ENCODE measurements around the gene PLA2G4C.

Gene PLA2G4C

GRCh38 chr19:48110350-48110966 lies at the start of gene PLA2G4C:
Gene PLA2G4C, minus strand, starts transcription at chr19:48110817. Its CDS starts 4,288 bp downstream, at chr19:48106529.
- peak; percentile 56 for DNase-seq (ENCODE audit: low read depth)

DNA sequence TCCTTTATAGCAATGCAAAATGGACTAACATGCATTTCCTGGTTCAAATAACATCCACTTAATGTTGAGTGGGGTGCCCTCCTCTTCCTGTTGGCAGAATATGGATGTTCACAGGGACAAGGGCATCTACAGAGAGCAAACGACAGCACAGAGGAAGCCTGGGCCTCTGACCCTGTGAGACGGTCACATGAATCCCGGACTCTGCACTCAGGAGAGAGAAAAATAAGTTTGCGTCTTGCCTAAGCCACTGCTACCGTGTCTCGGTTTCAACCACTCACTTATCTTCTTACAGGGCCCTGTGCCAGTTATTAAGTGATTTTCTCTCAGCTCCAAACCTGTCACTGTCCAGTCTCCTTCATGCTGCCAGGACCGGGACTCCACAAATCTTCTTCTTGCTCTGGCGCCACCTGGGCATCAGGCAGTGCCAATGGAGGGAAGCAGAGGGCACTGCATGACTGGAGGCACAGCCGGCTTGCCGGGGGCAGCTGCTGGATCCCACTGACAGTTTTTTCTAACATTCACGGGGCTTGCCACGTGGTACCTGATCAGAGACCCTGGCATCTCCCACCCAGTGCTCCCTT lies 47.7 kb upstream of the PLA2G4C start:
- no peak for DNase-seq (ENCODE audit: low read depth)

DNA sequence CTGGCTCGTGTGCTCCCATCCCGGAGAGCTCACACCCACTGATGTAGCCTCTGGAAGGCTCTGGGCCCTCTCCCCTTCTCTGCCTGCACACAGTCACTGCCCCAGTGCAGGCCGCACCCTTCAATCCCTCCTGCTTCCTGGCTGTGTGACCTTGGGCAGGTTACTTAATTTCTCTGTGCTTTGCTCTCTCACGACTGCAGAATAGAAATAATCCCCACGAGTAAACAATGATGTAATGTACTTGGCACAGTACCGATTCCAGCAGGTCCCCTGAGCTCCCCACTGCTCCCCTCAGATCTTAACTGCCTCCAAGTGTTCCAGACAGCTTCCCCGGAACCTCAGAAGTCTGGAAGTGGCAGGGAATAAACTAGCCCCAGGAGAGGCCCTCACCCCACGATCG lies 43.4 kb upstream of the PLA2G4C start:
- DNase-seq (ENCODE audit: low read depth), result no peak

GRCh38 chr19:48152551-48152950 lies 41.9 kb upstream of the PLA2G4C start:
- no peak for DNase-seq (ENCODE audit: low read depth)

GRCh38 chr19:48149430-48149829 lies 38.8 kb upstream of the PLA2G4C start:
- no peak for DNase-seq (ENCODE audit: low read depth)

GRCh38 chr19:48148576-48148975 lies 38.0 kb upstream of the PLA2G4C start:
- DNase-seq (ENCODE audit: low read depth), result no peak

DNA sequence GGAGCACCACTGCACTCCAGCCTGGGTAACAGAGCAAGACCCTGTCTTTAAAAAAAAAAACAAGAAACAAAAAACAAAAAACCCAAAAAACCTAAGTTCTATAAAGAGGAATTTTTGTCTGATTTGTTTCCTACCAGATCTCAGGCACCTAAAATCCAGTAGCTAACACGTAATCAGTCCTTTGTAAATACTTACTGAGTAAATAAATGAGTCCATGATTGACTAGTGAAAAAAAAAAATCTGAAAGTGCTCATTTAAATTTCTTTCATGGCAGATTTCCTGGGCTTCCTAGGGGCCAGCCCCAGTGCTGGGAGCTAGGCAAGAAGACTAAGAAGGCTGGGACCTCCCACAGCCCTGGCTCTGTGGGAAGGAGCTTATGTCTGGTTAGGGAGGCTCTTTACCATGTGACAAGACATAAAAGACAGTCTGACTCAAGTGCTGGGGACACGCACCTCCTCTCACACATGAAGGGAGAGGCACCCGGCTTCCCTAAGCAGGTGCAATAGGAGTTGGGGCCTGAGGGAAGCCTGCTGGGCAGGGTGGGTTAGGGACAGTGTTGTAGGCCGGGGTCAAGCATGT lies 37.1 kb upstream of the PLA2G4C start:
- no peak for DNase-seq (ENCODE audit: low read depth)

DNA sequence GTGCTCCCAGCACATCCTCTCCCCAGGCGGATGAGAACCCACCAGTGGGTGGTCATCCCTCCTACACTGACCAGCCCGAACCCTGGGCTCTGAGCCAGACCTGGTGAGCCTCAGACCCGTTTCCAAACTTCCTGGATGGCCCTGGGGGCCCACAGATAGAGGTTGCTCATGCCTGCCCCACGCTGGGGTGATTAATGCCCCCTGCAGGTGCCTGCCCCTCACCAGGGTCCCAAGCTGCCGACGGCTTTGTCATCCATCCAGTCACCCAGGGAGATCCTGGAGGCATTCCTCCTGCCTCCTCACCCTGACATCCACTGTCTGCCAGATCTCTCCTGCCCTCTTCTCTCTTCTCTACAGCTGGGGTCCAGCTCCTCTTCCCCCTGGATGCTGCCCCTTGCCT lies 28.4 kb upstream of the PLA2G4C start:
- DNase-seq (ENCODE audit: low read depth), result no peak

DNA sequence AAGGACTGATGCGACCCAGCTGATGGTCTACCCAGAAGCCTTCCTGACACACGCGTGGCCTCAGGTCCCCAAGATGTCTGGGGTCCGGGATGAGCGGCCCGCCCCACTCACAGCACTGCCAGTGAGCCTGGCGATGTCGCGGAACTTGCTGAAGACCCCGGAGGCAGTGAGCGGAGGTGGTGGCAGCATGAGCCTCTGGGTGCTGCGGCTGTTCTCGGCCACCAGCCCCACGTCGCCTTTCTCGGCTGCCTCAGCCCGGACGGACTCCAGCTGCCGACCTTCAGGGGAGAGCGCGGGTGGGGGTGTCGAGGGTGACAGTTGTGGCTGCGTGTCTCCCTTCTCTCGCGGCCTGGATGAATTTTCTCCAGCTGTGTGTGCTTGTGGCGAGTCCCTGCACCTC lies 26.8 kb upstream of the PLA2G4C start:
- no peak for DNase-seq (ENCODE audit: low read depth)

DNA sequence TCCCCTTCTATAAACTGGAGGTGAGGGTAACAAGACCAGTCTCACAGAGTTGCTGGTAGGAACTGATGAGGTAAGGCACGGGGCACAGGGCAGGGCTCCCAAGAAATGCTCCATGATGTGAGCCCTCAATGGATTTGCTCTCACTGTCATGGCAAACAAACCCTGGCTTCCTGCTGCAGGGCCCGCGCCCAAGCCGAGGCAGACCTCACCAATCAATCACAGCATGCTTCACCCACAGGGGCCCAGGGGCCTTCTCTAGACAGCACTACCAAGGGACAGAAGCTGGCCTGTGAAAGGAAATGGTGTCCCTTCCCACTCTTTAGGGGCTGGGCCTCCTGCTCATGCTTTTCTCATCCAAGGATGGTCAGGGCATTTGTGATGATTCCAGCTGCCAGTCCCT lies 25.9 kb upstream of the PLA2G4C start:
- no peak for DNase-seq (ENCODE audit: low read depth)

GRCh38 chr19:48135411-48135810 lies 24.8 kb upstream of the PLA2G4C start:
- DNase-seq (ENCODE audit: low read depth), result no peak

DNA sequence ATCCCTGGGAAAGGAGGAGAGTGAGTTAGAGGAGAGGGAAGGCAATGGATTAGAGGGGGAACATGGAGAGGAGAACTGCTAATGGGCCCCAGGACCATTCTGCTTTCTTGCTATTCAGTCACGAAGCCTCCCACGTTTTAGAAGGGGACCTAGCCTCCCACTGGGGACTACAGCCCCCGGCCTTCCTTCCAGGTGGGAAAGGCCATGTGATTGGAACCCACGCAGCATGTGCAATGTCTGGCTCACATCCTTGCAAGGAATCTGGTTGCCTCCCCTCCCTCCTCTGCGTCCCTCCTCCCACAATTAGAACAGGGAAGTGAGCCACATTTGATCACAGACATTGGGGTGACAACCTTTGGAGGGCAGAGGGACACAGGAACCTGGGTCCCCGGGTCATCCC lies 22.5 kb upstream of the PLA2G4C start:
- no peak for DNase-seq (ENCODE audit: low read depth)

- DNase-seq (ENCODE audit: low read depth), result no peak
These were observed 16.9 kb upstream of the PLA2G4C start for GRCh38 chr19:48127561-48127960.

DNA sequence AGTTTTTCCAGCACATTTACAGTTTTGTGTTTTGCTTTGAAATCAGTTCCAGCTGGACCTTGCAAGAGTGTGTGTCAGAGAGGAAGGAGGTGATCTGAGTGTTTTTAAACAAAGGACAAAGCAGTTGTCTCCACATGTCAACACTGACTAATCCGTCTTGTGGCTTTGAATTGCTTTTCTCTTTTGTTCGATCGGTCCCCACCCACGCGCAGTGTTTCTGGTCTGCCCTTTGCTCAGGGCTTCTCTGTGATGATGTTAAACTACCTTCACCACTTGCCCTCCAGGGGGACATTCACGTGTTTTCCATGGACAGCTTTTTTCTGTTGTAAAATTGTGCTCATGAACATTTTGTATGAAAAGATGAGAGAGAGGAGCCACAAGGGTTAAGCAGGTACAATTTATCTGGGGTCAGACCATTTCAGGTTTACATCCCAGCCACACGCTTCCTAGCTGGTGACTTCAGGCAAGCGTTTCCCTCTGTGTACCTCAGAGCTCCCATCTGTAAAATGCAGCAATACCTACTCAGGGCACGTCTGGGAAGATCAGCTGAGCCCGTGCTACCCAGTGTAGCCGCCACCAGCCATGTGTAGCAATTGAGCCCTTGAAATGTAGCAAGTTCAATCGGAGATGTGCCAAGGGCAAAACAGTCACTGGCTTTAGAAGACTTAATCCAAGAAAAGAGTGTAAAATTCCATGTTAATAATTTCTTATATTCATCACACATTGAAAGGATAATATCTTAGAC lies 13.5 kb upstream of the PLA2G4C start:
- peak; percentile 66 for DNase-seq (ENCODE audit: low read depth)

DNA sequence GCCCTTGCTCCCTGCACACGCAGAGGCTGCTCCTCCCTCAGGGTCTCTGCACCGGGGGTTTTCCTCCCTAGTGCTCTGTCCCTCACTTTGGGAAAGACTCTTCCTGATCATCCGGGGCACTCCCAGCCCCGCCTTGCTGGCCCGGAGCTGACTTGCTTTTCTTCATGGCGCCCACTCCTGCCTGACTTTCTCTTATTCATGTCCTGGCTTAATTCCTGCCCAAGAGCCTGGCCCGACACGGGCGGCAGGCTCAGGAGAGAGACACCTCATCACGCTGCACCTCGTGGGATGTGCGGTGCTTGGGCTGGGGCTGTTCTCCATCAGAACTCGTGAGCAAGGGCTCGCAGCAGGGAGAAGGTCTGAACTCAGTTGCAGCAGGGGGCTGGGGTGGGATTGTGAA lies 11.8 kb upstream of the PLA2G4C start:
- no peak for DNase-seq (ENCODE audit: low read depth)

- DNase-seq (ENCODE audit: low read depth), result no peak
These were observed 11.3 kb upstream of the PLA2G4C start for GRCh38 chr19:48121909-48122371.

GRCh38 chr19:48121066-48121465 lies 10.4 kb upstream of the PLA2G4C start:
- no peak for DNase-seq (ENCODE audit: low read depth)

DNA sequence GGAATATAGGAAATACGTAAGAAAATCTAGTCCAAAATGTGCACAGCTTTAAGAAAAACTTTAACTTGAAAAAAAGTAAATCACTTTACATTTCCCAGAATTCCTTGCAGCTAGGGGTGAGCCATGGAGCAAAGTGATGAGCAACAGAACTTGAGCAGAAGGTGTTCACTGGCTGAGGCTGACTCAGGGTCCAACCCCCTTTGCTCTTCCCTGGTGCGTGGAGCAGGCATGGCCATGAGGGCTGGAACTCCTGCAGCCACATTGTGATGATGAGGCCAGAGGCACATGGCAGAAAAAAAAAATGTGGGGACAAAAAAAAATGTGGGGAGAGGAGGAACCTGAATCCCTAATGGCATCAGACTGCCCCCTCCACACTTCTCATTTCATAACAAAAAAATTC lies 9.9 kb upstream of the PLA2G4C start:
- no peak for DNase-seq (ENCODE audit: low read depth)

- no peak for DNase-seq (ENCODE audit: low read depth)
These were observed 7.5 kb upstream of the PLA2G4C start for GRCh38 chr19:48118131-48118517.

- no peak for DNase-seq (ENCODE audit: low read depth)
These were observed 7.0 kb upstream of the PLA2G4C start for GRCh38 chr19:48117515-48118130.

- DNase-seq (ENCODE audit: low read depth), result no peak
These were observed 2.7 kb upstream of the PLA2G4C start for GRCh38 chr19:48113190-48113917.

DNA sequence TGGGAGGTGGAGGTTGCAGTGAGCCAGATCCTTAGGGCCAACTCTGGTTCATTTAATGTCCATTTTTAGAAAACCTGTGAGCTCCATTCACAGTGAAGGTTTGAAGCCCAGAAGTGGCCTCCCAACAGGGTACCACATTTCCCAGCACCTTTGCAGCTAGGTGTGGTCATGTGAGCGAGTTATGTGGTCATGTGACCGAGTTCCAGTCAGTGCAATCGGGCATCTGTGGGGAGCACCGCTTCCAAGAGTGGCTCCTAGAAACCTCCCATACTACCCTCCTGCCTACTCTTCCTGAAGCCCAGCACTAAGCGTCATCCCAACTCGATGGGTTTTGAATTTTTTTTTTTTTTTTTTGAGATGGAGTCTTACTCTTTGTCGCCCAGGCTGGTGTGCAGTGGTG lies 663 bp upstream of the PLA2G4C start:
- no peak for DNase-seq (ENCODE audit: low read depth)
